Measurements from ENCODE around the gene PUS3. TPM values are rescaled to one million over a fixed set of nuclear protein-coding genes. Genes with fewer than 3 reads are reported as not detected.
A peak's percentile ranks its signal among the peaks of the same experiment; 100 is the strongest.

The PUS3 gene
- total RNA-seq, 1 donor, result 10.4 TPM

DNA sequence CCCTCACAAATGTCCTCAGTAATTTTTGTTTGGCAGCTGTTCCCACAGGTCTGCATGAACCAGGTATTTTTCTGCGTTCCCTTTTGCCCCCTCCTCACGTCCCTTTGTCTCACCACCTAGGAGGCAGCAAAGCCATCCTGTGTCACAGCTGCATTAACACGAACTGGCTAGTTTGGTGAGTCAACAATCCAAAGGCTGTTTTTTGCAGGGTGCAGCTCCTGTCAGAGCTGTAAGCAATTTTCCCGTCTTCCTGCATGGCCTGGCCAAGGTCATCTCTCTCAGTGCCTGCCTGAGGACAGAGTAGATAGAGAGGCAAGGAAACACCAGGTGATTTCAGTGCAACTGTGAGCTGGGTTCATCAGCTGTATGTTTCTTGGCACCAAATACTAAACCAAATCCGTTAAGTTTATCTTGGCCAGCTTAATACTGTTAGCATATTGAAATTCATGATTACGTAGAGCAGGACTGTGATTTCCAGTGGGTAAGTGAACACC, 22.3 kb upstream of the PUS3 start:
- DNase-seq (ENCODE audit: low read depth), result no peak
- H3K4me3 ChIP-seq (ENCODE audit: low read depth, low read length), result no peak overlapping the region
- TF ChIP-seq, protein P1, sequence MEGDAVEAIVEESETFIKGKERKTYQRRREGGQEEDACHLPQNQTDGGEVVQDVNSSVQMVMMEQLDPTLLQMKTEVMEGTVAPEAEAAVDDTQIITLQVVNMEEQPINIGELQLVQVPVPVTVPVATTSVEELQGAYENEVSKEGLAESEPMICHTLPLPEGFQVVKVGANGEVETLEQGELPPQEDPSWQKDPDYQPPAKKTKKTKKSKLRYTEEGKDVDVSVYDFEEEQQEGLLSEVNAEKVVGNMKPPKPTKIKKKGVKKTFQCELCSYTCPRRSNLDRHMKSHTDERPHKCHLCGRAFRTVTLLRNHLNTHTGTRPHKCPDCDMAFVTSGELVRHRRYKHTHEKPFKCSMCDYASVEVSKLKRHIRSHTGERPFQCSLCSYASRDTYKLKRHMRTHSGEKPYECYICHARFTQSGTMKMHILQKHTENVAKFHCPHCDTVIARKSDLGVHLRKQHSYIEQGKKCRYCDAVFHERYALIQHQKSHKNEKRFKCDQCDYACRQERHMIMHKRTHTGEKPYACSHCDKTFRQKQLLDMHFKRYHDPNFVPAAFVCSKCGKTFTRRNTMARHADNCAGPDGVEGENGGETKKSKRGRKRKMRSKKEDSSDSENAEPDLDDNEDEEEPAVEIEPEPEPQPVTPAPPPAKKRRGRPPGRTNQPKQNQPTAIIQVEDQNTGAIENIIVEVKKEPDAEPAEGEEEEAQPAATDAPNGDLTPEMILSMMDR (IDR thresholded peaks at IDR 0.05; ENCODE audit: insufficient read depth, low read depth, low read length), result no peak

DNA sequence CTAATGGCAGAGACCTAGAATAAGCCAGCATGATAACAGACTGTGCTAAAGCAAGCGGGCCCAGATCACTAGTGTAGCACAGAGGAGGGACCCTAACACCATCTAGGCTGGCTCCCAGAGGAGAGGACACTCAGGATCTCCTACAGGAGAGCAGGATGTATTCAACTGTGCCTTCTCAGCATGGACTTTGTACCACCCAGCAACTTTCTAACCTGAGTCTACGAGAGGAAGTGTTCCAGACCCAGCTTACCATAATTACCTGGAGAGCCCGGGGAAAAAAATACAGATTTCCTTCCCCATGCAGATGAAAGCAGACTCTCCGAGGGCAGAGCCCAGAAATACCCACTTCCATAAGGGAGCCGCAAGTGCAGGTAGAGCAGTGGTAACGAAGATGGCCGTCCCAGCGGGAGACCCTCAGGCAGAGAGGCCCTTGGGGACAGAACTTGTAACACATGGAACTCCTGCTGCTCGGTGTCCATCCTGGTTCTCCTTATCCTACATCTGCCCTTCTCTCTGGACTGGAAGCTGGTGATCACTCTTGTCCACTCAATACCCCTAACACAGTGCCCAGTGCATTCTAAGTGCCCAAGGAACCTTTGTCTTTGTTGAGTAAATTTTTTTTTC, 21.5 kb upstream of the PUS3 start:
- no peak overlapping the region for H3K4me3 ChIP-seq (ENCODE audit: low read depth, low read length)
- no peak for DNase-seq (ENCODE audit: low read depth)
- TF ChIP-seq, protein P1 (IDR thresholded peaks at IDR 0.05; ENCODE audit: insufficient read depth, low read depth, low read length), result no peak

DNA sequence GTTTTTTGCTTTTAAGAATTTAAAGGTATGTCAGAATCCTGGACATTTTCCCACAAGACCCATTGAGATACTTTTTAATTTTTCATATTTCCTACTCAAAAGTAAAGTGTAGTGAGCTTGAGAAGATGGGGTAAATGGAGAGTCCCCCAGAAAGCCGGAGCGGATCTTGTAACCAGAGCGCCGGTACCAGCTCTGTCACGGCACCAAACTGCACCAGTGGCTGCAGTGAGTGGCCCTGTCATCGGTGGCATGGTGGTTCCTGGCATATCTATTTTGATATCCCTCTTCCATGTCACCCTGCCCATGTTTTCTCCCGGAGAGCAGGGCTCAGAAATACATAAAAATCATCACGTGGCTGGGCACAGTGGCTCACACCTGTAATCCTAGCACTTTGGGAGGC, 20.6 kb upstream of the PUS3 start:
- no peak overlapping the region for H3K4me3 ChIP-seq (ENCODE audit: low read depth, low read length)
- no peak for DNase-seq (ENCODE audit: low read depth)
- TF ChIP-seq, protein P1 (IDR thresholded peaks at IDR 0.05; ENCODE audit: insufficient read depth, low read depth, low read length), result no peak

DNA sequence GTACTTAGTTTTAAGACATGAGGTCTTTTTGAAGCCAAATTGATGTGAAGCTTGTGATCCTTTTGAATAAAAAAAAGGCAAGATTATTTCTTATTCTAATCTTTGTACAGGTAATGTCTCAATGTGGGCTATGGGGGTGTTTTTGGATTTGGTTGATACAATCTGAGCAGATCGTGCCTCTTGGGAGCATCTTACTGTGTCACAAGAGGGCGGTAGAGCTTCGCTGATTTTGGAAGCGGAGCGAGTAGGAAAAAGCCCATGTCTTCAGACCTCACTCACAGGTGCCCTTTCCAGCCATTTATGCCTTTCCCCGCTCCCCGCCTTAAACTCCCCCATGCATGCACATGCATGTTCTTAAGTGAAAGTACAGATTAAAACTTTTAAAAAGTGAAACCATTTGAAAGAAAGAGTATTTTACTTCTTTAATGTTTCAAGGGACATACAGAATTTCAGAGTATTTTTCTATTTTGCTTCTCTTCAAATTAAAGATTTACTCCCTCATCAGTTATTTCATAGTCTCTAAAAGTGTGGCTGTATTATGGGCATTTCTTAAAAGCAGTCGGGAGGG, 20.1 kb upstream of the PUS3 start:
- DNase-seq (ENCODE audit: low read depth), result peak; percentile 74
- TF ChIP-seq, protein P1 (IDR thresholded peaks at IDR 0.05; ENCODE audit: insufficient read depth, low read depth, low read length), result peak; percentile 92
- no peak overlapping the region for H3K4me3 ChIP-seq (ENCODE audit: low read depth, low read length)

DNA sequence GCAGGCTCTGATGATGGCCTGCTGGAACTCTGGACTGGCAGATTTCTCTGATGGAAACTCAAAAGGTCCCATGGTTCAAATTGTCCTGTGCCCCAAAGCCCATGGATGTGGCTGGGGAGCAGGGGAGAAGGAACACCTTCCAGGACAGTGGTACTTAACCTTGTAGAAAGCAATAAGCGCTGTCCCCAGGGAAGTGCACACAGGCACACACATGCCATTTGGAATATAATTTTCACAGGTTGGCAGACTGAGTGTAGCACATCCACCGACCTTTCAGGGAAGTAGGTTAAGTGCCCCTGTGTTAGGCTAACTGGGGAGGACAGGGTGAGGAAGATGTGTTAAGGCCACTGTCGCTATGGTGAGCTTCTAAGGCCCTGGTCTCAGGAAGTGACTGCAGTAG, 19.1 kb upstream of the PUS3 start:
- H3K4me3 ChIP-seq (ENCODE audit: low read depth, low read length), result no peak overlapping the region
- TF ChIP-seq, protein P1 (IDR thresholded peaks at IDR 0.05; ENCODE audit: insufficient read depth, low read depth, low read length), result no peak
- no peak for DNase-seq (ENCODE audit: low read depth)

DNA sequence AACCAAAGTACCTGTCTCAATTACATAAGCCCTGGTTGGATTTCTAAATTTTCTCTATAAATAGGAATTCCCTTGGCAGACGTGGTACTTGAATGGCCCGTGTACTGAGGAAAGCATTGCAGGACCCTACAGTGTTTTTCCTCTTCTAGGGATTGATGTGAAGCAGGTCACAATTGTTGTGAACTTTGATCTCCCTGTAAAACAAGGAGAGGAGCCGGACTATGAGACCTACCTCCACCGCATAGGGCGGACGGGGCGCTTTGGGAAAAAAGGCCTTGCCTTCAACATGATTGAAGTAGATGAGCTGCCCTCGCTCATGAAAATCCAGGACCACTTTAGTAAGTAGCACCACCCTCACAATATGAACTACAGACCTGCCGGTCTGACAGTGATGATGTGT, 18.0 kb upstream of the PUS3 start:
- H3K4me3 ChIP-seq (ENCODE audit: low read depth, low read length), result no peak overlapping the region
- TF ChIP-seq, protein P1 (IDR thresholded peaks at IDR 0.05; ENCODE audit: insufficient read depth, low read depth, low read length), result no peak
- DNase-seq (ENCODE audit: low read depth), result no peak

Measured in fibroblast of villous mesenchyme (primary cell).